ENCODE results near the gene CNGB1. TPM values are rescaled to one million over a fixed set of nuclear protein-coding genes. Genes with fewer than 3 reads are reported as not detected.
"Not testable (repeated sequence)": the region's sequence is repeated elsewhere in the genome, so short reads cannot be mapped to it uniquely, and the experiment has no call there.

The CNGB1 gene
- total and polyA plus RNA-seq, 8 donors = 0.03 to 0.23 (median 0.14) TPM; not detected in 1

- intact Hi-C loops (cut with DNase I) = no loop called here
- Histone ChIP-seq H3K4me3 (no peak overlapping the region), H3K9me3 (no peaks in the 10 kb centered on the region), H3K27ac (no peak overlapping the region), H3K4me1 (no peaks in the 10 kb centered on the region), H3K36me3 (no peaks in the 10 kb centered on the region), H3K27me3 (no peaks in the 10 kb centered on the region)
- DNase-seq (no peak), ATAC-seq (no peak)
- no peak for TF ChIP-seq CTCF (IDR thresholded peaks at IDR 0.05)
Measured at GRCh38 chr16:57840833-57841232, 130.1 kb downstream of the CNGB1 start.

- no peak for DNase-seq
- Histone ChIP-seq H3K27me3 (no peaks in the 10 kb centered on the region), H3K27ac (no peak overlapping the region), H3K36me3 (no peaks in the 10 kb centered on the region), H3K9me3 (no peaks in the 10 kb centered on the region), H3K4me1 (no peaks in the 10 kb centered on the region), H3K4me3 (no peak overlapping the region)
- ATAC-seq = no peak
- intact Hi-C loops (cut with DNase I) = no loop called here
- no peak for TF ChIP-seq CTCF (IDR thresholded peaks at IDR 0.05)
Measured at GRCh38 chr16:57838161-57838560, 132.8 kb downstream of the CNGB1 start.

GRCh38 chr16:57837305-57838125 is 133.4 kb downstream of the CNGB1 start:
- intact Hi-C loops (cut with DNase I) = no loop called here
- Histone ChIP-seq H3K36me3 (no peaks in the 10 kb centered on the region), H3K27me3 (no peaks in the 10 kb centered on the region), H3K9me3 (no peaks in the 10 kb centered on the region), H3K27ac (no peak overlapping the region), H3K4me1 (no peaks in the 10 kb centered on the region), H3K4me3 (no peak overlapping the region)
- TF ChIP-seq CTCF (IDR thresholded peaks at IDR 0.05) = no peak
- DNase-seq (no peak), ATAC-seq (no peak)

GRCh38 chr16:57835439-57835838 is 135.5 kb downstream of the CNGB1 start:
- intact Hi-C loops (cut with DNase I); H3K27ac ChIP-seq; H3K4me1 ChIP-seq; H3K9me3 ChIP-seq; ATAC-seq; DNase-seq; H3K27me3 ChIP-seq; H3K4me3 ChIP-seq; H3K36me3 ChIP-seq: not testable (repeated sequence)

GRCh38 chr16:57834936-57835335 is 136.0 kb downstream of the CNGB1 start:
- Histone ChIP-seq H3K27ac (no peak overlapping the region), H3K4me1 (no peaks in the 10 kb centered on the region), H3K36me3 (no peaks in the 10 kb centered on the region), H3K4me3 (no peak overlapping the region), H3K9me3 (no peaks in the 10 kb centered on the region), H3K27me3 (no peaks in the 10 kb centered on the region)
- ATAC-seq = no peak
- DNase-seq = no peak
- TF ChIP-seq CTCF (IDR thresholded peaks at IDR 0.05) = no peak
- intact Hi-C loops (cut with DNase I) = no loop called here

Other genes with a start within 250 kb of the CNGB1 start
- gene KATNB1, start 235.4 kb downstream of the CNGB1 start, total RNA-seq = 10 to 100 TPM; 16.6 to 20.1 TPM
- gene KATNB1, start 235.4 kb downstream of the CNGB1 start, polyA plus RNA-seq (ENCODE audit: insufficient read length in 6 of 6) = 10 to 100 TPM; 11.7 to 15.2 (median 14.0) TPM
- gene KIFC3, start 168.6 kb downstream of the CNGB1 start, total RNA-seq = 10 to 100 TPM; 68.7 to 96.8 TPM
- 10 to 100 TPM; 41.4 to 69.8 (median 54.8) TPM for gene KIFC3, start 168.6 kb downstream of the CNGB1 start, polyA plus RNA-seq (ENCODE audit: insufficient read length in 6 of 6)
- gene ZNF319, start 29.5 kb upstream of the CNGB1 start, total RNA-seq = 10 to 100 TPM; 10.7 to 12.0 TPM
- 10 to 100 TPM in 3 of 6 donors, 1 to 10 TPM in 3; 7.8 to 11.4 (median 10.3) TPM for gene ZNF319, start 29.5 kb upstream of the CNGB1 start, polyA plus RNA-seq (ENCODE audit: insufficient read length in 6 of 6)
- gene USB1, start 30.3 kb upstream of the CNGB1 start, total RNA-seq = 10 to 100 TPM; 48.0 to 50.9 TPM
- 10 to 100 TPM; 21.5 to 29.6 (median 23.8) TPM for gene USB1, start 30.3 kb upstream of the CNGB1 start, polyA plus RNA-seq (ENCODE audit: insufficient read length in 6 of 6)
- 10 to 100 TPM; 25.3 to 38.7 TPM for gene MMP15, start 54.6 kb upstream of the CNGB1 start, total RNA-seq
- gene MMP15, start 54.6 kb upstream of the CNGB1 start, polyA plus RNA-seq (ENCODE audit: insufficient read length in 6 of 6) = 10 to 100 TPM; 42.0 to 63.5 (median 48.7) TPM
- gene CFAP20, start 158.3 kb upstream of the CNGB1 start, total RNA-seq = 10 to 100 TPM; 26.0 to 27.6 TPM
- gene CFAP20, start 158.3 kb upstream of the CNGB1 start, polyA plus RNA-seq (ENCODE audit: insufficient read length in 6 of 6) = 10 to 100 TPM; 66.4 to 86.5 (median 76.7) TPM
- 10 to 100 TPM; 55.5 to 69.0 TPM for gene CSNK2A2, start 227.0 kb upstream of the CNGB1 start, total RNA-seq
- 10 to 100 TPM; 61.1 to 84.6 (median 74.6) TPM for gene CSNK2A2, start 227.0 kb upstream of the CNGB1 start, polyA plus RNA-seq (ENCODE audit: insufficient read length in 6 of 6)

Data from left lung (tissue), 10 donors.